HCT116 (cell line): Measurements from ENCODE around the gene TREML1. TPM values are rescaled to one million over a fixed set of nuclear protein-coding genes. Genes with fewer than 3 reads are reported as not detected.

Experiments
- ATAC-seq: fragments of 200-7000 bp; cut with Tn5 transposase; 2 replicates; pipeline ENCODE4 v1.9.1; 2020; ENCODE audit warnings: mild to moderate bottlenecking, moderate library complexity
- BruUV-seq: library from RNA; stranded (reverse); fragments of 400-500 nt; replicated peaks from 2 replicates; lab custom pipeline; 2021; lab: Mats Ljungman, UMichigan
- CTCF ChIA-PET: fragments of 300-600 bp; sonication (Branson Sonifier 250); formaldehyde crosslinking; loops from one replicate; lab custom pipeline; 2021; ENCODE audit warnings: antibody characterized with exemption; lab: Charles Lee
- POLR2A ChIA-PET: fragments of 300-600, 350-600 bp; sonication (Branson Sonifier 250); formaldehyde crosslinking; loops from one replicate; lab custom pipeline; 2021; ENCODE audit warnings: antibody characterized with exemption; lab: Charles Lee
- RAD21 ChIA-PET, 2 experiments: fragments of 300-600 bp; sonication (Branson Sonifier 250); formaldehyde crosslinking; loops; one replicate each; lab custom pipeline; 2023; ENCODE audit warnings: low total read pairs in 2 of 2; ENCODE audit not compliant: uncharacterized antibody in 2 of 2, unreplicated experiment in 2 of 2, low non-redundant PET in 1 of 2; lab: Charles Lee
- DNase-seq: peaks from one replicate; pipeline ENCODE4 v3.0.0-alpha.2; 2010; ENCODE audit warnings: low read depth, low spot score
- H2AFZ ChIP-seq: fragments of 200-600 bp; shearing (Covaris generic), sonication (generic); 2 replicates; pipeline ENCODE4 v1.6.1; 2017; ENCODE audit warnings: low read depth, mixed run types, mixed read lengths, antibody characterized with exemption, low read length; ENCODE audit not compliant: poor library complexity, severe bottlenecking
- H3K27ac ChIP-seq: 2 replicates; pipeline ENCODE4 v1.5.1; 2012; ENCODE audit warnings: low read depth, low read length
- H3K27me3 ChIP-seq: fragments of 200-600 bp; sonication (generic); 2 replicates; pipeline ENCODE4 v1.6.1; 2016; ENCODE audit warnings: mixed run types, low read length, mixed read lengths; ENCODE audit not compliant: insufficient read depth
- H3K36me3 ChIP-seq, 2 experiments: fragments of 200-500 bp in 1 of 2; fragments of 200-600 bp in 1 of 2; sonication (Bioruptor generic) in 1 of 2; sonication (generic) in 1 of 2; 2 replicates each; pipeline versions ENCODE4 v1.5.1 to v1.6.1; 2014 to 2016; ENCODE audit warnings: low read length in 2 of 2, inconsistent platforms in 1 of 2, mixed read lengths in 1 of 2, mixed run types in 1 of 2; ENCODE audit not compliant: insufficient read depth in 2 of 2, control insufficient read depth in 1 of 2
- H3K4me1 ChIP-seq, 2 experiments: fragments of 200-600 bp in 1 of 2; sonication (generic) in 1 of 2; 2 replicates each; pipeline versions ENCODE4 v1.5.1 to v1.6.1; 2012 to 2017; ENCODE audit warnings: low read length in 2 of 2, inconsistent platforms in 1 of 2, mild to moderate bottlenecking in 1 of 2, mixed read lengths in 1 of 2, mixed run types in 1 of 2, moderate library complexity in 1 of 2; ENCODE audit not compliant: insufficient read depth in 2 of 2, control insufficient read depth in 1 of 2
- H3K4me2 ChIP-seq: fragments of 200-600 bp; sonication (generic); 2 replicates; pipeline ENCODE4 v1.6.1; 2017; ENCODE audit warnings: mixed run types, low read length, mixed read lengths
- H3K4me3 ChIP-seq, 2 experiments: fragments of 200-600 bp in 1 of 2; sonication (generic) in 1 of 2; replicated peaks in 1 of 2; 2 replicates each; pipeline ENCODE4 v1.5.1; 2011 to 2016; ENCODE audit warnings: low read length in 2 of 2, control low read depth in 1 of 2, low read depth in 1 of 2, mild to moderate bottlenecking in 1 of 2, mixed read lengths in 1 of 2, mixed run types in 1 of 2
- H3K79me2 ChIP-seq: fragments of 200-600 bp; sonication (generic); 2 replicates; pipeline ENCODE4 v1.6.1; 2017; ENCODE audit warnings: mild to moderate bottlenecking, mixed run types, low read length, moderate library complexity, mixed read lengths; ENCODE audit not compliant: insufficient read depth
- H3K9ac ChIP-seq: fragments of 200-600 bp; sonication (generic); 2 replicates; pipeline ENCODE4 v1.6.1; 2016; ENCODE audit warnings: low read length, mixed read lengths
- H3K9me2 ChIP-seq: fragments of 200-600 bp; sonication (generic), shearing (Covaris generic); 2 replicates; pipeline ENCODE4 v1.6.1; 2017; ENCODE audit warnings: mixed run types, mild to moderate bottlenecking, moderate library complexity; ENCODE audit not compliant: insufficient read depth
- H3K9me3 ChIP-seq, 2 experiments: fragments of 200-500 bp in 1 of 2; fragments of 200-600 bp in 1 of 2; sonication (Bioruptor generic) in 1 of 2; sonication (generic) in 1 of 2; 2 replicates each; pipeline ENCODE4 v1.6.1; 2014 to 2017; ENCODE audit warnings: low read length in 2 of 2, mixed read lengths in 2 of 2, inconsistent platforms in 1 of 2, low read depth in 1 of 2, mild to moderate bottlenecking in 1 of 2, mixed run types in 1 of 2, moderate library complexity in 1 of 2; ENCODE audit not compliant: control insufficient read depth in 1 of 2, insufficient read depth in 1 of 2
- H4K20me1 ChIP-seq: fragments of 200-600 bp; sonication (generic), shearing (Covaris generic); 2 replicates; pipeline ENCODE4 v1.6.1; 2017; ENCODE audit warnings: mixed run types, mild to moderate bottlenecking, moderate library complexity; ENCODE audit not compliant: insufficient read depth
- CBX3 ChIP-seq: IDR thresholded peaks from 2 replicates; pipeline ENCODE4 v1.6.1; 2012; ENCODE audit warnings: low read depth
- CEBPB ChIP-seq: IDR thresholded peaks from 2 replicates; pipeline ENCODE4 v1.6.1; 2012; ENCODE audit warnings: low read depth
- ELF1 ChIP-seq: IDR thresholded peaks from 2 replicates; pipeline ENCODE4 v1.6.1; 2012; ENCODE audit warnings: low read depth, borderline replicate concordance
- FOSL1 ChIP-seq: IDR thresholded peaks from 2 replicates; pipeline ENCODE4 v1.6.1; 2012; ENCODE audit warnings: low read depth
- POLR2A ChIP-seq: IDR thresholded peaks from 2 replicates; pipeline ENCODE4 v1.7.0; 2011; ENCODE audit warnings: borderline replicate concordance; ENCODE audit not compliant: insufficient read depth, insufficient read length; ENCODE audit errors: extremely low read depth
- POLR2AphosphoS5 ChIP-seq: IDR thresholded peaks from 2 replicates; pipeline ENCODE4 v1.6.1; 2011; ENCODE audit warnings: mild to moderate bottlenecking, low read depth, low read length, moderate library complexity
- REST ChIP-seq: IDR thresholded peaks from 2 replicates; pipeline ENCODE4 v1.6.1; 2012; ENCODE audit warnings: low read depth
- SIN3A ChIP-seq: IDR thresholded peaks from 2 replicates; pipeline ENCODE4 v1.6.1; 2012; ENCODE audit warnings: low read depth
- YY1 ChIP-seq: IDR thresholded peaks from 2 replicates; pipeline ENCODE4 v1.6.1; 2011; ENCODE audit warnings: low read length, low read depth, moderate library complexity, mild to moderate bottlenecking; ENCODE audit not compliant: insufficient replicate concordance; ENCODE audit errors: extremely low read depth
- intact Hi-C: fragments of 100-400 bp; cut with micrococcal nuclease; formaldehyde crosslinking; loops from 2 replicates; pipeline ENCODE4 v1.10.0; 2022
- total RNA-seq: library from RNA; stranded (reverse); gene quantifications from one replicate; pipeline ENCODE4 v1.2.1, GENCODE V29; 2021; ENCODE audit not compliant: unreplicated experiment

TREML1 gene
- total RNA-seq, 1 experiment from 2014 or later = not detected

GRCh38 chr6:41186031-41186562, 31.9 kb upstream of the TREML1 start:
- RAD21 ChIA-PET = no interaction called here
- TF ChIP-seq ELF1 (no peak), CEBPB (no peak), CBX3 (no peak), YY1 (no peak), SIN3A (no peak), REST (no peak), POLR2A (no peak), POLR2AphosphoS5 (no peak), FOSL1 (no peak)
- TF ChIP-seq, all 23 proteins: peak for 0
- Histone ChIP-seq H3K4me3 (no peak overlapping the region), H4K20me1 (no peaks in the 10 kb centered on the region), H3K79me2 (no peaks in the 10 kb centered on the region), H3K27me3 (no peaks in the 10 kb centered on the region), H3K9ac (no peak overlapping the region), H3K9me3 (peaks cover 3 to 8% of the 10 kb centered on the region in 2 experiments; a peak in 2 of 4 replicates), H3K9me2 (no peaks in the 10 kb centered on the region), H3K36me3 (no peaks in the 10 kb centered on the region), H2AFZ (no peak overlapping the region), H3K27ac (no peak overlapping the region), H3K4me2 (no peak overlapping the region), H3K4me1 (peaks cover 0 to 4% of the 10 kb centered on the region in 2 experiments; a peak in 1 of 4 replicates)
- DNase-seq = no peak
- CTCF ChIA-PET = no interaction called here
- POLR2A ChIA-PET = no interaction called here
- intact Hi-C loops = no loop called here
- no TSS peak for BruUV-seq
- no peak for ATAC-seq
